Stimulated activated naive CD4-positive, alpha-beta T cell (primary cell): ENCODE results near the gene CLGN.

Experiments
- DNase-seq, 6 experiments: peaks; one replicate each; lab custom pipeline; 2025; lab: John Stamatoyannopoulos, UW

The CLGN gene

GRCh38 chr4:140374130-140374477, 53.3 kb downstream of the CLGN start:
- DNase-seq: peak in 1 of 6 experiments; percentile 3

DNA sequence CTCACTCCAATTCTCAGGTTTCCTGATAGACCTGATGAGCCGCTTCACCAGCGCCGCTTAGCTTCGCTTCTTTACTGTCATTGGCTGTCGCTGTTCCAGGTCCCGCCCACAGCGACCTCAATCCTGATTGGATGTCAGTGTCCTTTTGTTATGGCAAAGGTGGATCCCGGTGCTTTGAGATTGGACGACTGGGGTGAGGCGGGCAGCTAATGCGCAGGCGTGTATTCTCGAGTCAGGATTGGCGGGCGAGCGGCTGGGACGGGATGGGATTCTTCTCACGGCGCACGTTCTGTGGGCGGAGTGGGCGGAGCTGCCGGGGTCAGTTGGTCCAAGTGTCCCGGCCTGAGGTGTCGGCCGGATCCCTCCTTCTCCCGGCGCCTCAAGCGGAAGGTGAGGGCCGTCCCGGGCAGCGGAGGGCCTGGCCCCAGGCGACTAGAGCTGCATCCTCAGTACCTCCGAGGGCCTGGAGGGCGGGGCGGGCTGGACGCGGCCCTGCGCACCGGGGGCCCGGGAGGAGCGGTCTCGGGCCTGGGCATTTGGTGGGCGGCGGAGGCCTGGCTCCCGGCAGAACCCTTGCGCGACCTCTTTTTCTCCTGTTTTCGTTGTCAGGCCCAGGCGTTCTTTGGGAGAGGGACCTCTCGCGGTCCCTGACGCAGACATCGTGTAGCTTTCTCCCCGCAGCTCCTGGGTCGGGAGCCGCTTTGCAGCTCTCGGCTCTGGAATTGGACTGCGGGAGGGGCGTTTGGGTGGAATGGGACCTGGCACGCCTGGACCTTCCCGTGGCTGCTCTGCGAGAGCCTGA, 53.9 kb downstream of the CLGN start, which contains the start of gene SCOC:
Gene SCOC, plus strand, starts transcription at position 319 of the 802 bp plus-strand sequence. CDS start 5,525 bp downstream, outside the sequence.
- DNase-seq: peak; percentile 92 to 98 (median 94)

DNA sequence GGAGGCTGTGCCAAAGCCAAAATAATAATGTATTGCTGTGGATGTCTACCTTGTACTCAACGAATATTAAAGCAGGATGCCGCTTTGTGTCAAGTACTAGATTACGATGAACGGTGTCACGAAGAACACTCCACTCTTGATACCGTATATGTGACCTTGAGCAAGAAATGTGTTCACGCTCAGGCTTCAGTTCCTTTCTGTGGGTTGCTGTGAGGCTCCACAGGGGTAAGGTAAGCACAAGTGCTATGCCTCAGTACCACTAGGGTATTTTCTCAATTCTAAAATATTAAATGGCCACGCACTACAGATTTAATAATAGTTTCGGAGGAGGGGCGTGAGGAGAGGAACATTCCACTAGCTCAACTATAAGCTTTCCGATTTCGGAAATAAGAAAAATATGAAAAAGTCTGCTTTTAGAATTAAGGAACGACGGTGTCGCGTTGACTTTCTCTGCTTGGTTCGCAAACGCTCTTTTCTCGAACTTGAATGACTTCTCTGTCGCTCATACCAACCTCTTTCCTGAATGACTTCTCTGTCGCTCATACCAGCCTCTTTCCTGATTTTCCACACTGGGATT, 54.6 kb downstream of the CLGN start:
- DNase-seq: peak in 4 of 6 experiments; percentile 4 to 52 (median 27)

DNA sequence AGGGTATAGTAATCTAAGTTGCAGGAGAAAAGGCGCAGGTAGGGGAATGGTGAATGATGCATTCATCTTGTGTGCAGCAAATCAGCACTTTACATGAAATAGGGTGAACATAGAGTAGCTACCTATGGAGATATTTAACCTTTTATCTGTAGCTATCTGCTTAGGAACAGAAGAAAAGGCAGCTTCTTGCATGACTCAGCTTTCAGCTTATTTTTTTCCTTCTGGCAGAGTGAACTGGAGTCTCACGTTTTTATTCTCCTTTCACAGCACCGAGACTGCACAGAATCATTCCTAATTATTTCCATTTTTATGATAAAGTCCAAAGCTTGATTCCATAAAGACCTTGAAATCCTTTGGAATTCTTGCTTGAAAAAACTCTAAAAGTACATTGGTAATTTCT, 58.8 kb downstream of the CLGN start:
- no peak for DNase-seq

GRCh38 chr4:140367738-140368137, 59.7 kb downstream of the CLGN start:
- no peak for DNase-seq

- no peak for DNase-seq
Observed at GRCh38 chr4:140363558-140363957, 63.9 kb downstream of the CLGN start.

GRCh38 chr4:140363051-140363450, 64.4 kb downstream of the CLGN start:
- DNase-seq: no peak

DNA sequence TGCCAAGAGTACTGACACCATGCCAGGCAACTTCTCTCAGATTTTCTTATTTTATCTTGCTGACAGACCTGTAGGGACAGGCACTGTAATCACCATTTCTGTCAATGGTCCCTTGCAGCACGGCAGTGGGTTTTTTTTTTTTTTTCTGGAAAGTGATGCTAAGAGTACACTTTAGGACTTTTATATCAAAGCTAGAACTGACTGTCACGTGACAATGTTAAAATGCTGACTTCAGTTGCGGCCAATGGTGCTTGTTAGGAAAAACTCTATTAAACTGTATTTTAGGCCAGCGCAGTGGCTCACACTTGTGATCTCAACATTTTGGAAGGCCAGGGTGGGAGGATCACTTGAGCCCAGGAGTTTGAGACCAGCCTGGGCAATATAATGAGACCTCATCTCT, 66.3 kb downstream of the CLGN start:
- DNase-seq: no peak

GRCh38 chr4:140359562-140360427, 67.7 kb downstream of the CLGN start:
- peak; percentile 29 to 81 (median 65) for DNase-seq

DNA sequence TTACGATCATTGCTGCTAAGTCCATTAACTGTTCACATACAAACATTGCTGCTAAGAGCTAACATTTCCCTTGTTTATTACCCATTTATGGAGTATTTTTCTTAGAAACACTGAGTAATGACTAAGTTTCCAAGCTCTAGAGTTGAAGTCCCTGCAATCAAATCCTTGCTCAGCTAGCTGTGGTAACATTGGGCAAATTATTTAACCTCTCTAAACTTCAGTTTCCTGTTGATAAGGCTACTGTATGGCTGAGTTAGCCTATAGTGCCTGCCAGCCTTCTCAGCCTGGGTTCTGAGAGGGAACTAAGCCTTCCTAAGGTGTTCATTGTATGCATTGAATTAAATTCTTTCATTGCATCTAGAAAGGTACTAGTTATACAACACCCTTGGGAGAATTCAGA, 69.2 kb downstream of the CLGN start:
- no peak for DNase-seq

- DNase-seq: no peak
Observed at GRCh38 chr4:140357868-140358267, 69.6 kb downstream of the CLGN start.

- no peak for DNase-seq
Observed at GRCh38 chr4:140355288-140355687, 72.2 kb downstream of the CLGN start.

DNA sequence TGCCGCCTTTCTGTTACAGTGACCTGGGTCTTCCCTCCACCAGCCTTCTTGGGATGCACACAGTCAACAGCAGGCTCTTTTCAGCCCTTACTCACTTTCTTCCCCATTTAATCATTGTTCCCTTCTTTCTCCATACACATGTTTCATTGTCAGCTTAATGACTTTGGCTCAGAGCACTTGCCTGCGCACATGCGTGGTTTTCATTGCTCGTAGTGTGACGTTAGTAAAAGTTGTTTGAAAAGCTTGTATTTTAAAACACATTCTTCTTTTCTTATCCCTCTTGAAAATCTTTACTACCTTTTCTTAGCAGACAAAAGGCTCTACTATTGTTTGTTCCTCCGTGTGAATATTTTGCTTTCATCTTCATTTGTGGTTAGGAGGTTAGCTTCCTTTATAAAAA, 73.7 kb downstream of the CLGN start:
- peak in 4 of 6 experiments; percentile 0 to 50 (median 34) for DNase-seq

GRCh38 chr4:140351093-140352075, 76.1 kb downstream of the CLGN start:
- no peak for DNase-seq

- no peak for DNase-seq
Observed at GRCh38 chr4:140349816-140350215, 77.6 kb downstream of the CLGN start.

DNA sequence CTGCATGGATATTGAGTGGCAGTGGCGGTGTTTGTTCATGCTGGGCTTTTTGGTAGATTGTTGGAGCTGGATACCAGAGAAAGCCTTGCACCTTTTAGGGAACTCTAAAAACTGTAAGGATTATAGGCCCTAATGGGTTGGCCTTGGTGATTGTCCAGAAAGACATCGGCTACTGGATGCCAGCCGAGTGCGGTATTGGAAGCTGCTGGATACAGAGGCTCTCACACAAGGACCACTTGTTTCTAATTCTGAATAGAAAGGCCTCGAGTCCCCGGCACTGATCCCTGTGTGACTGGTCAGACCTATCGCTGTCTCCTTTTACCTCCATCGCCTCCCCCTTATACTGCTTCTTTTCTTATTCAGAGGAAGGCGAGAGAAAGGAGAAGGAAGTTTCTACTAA, 81.3 kb downstream of the CLGN start:
- DNase-seq: no peak

- no peak for DNase-seq
Observed at GRCh38 chr4:140344621-140345020, 82.8 kb downstream of the CLGN start.

DNA sequence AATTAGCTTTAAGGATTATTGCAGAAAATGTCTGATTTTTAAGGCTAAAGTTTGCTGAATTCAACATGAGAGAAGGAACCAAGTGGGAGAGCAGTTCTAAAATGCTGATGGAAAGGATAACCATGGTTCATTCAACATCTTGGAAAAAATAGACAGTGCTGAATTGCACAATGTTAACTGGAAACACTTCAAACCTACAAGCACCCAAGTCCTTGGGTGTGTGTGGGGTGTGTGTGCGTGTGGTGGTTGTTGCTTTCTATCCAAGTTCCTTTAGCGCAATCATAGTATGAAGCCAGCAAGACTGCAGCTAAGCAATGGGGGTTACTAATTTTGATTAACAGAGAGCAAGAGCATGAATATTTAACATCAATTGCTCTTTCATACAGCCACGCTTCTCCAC, 83.3 kb downstream of the CLGN start:
- no peak for DNase-seq

GRCh38 chr4:140343303-140343702, 84.1 kb downstream of the CLGN start:
- no peak for DNase-seq

GRCh38 chr4:140342620-140343019, 84.8 kb downstream of the CLGN start:
- no peak for DNase-seq
